BLaER1 treated with 17β-estradiol and CSF1 and Interleukin-3, amounts not matched to agents 10 nM and 100 nM (cell line): Measurements from ENCODE around the gene IL20.

Source experiments
- H3K27ac ChIP-seq, 11 experiments: shearing (Covaris generic); formaldehyde crosslinking; 2 replicates each; pipeline ENCODE4 v1.8.1; 2022
- H3K27me3 ChIP-seq, 11 experiments: shearing (Covaris generic); formaldehyde crosslinking; 2 replicates each; pipeline ENCODE4 v1.8.1; 2022
- H3K36me3 ChIP-seq, 11 experiments: shearing (Covaris generic); formaldehyde crosslinking; 2 replicates each; pipeline ENCODE4 v1.8.1; 2022
- H3K4me1 ChIP-seq, 10 experiments: shearing (Covaris generic); formaldehyde crosslinking; 2 replicates each; pipeline ENCODE4 v1.8.1; 2022
- H3K4me2 ChIP-seq, 11 experiments: shearing (Covaris generic); formaldehyde crosslinking; 2 replicates each; pipeline ENCODE4 v1.8.1; 2022
- H3K4me3 ChIP-seq, 10 experiments: shearing (Covaris generic); formaldehyde crosslinking; 2 replicates each; pipeline ENCODE4 v1.8.1; 2022
- H3K9ac ChIP-seq, 11 experiments: shearing (Covaris generic); formaldehyde crosslinking; 2 replicates each; pipeline ENCODE4 v1.8.1; 2022
- H3K9me3 ChIP-seq, 11 experiments: shearing (Covaris generic); formaldehyde crosslinking; replicated peaks in 1 of 11; 2 replicates each; pipeline ENCODE4 v1.8.1; 2022
- H4K20me1 ChIP-seq, 11 experiments: shearing (Covaris generic); formaldehyde crosslinking; 2 replicates each; pipeline ENCODE4 v1.8.1; 2022
- Cebpa-rat ChIP-seq, 11 experiments: shearing (Covaris generic); IDR thresholded peaks; 2 replicates each; pipeline ENCODE4 v1.8.1; 2022

The IL20 gene

GRCh38 chr1:206905295-206906164 is 40.1 kb downstream of the IL20 start:
- Histone ChIP-seq H3K27ac (peak overlapping the region in 6 of 11 experiments; percentile 2 to 52 (median 33); a peak in 11 of 22 replicates), H3K9ac (no peak overlapping the region), H3K4me3 (no peak overlapping the region), H4K20me1 (peaks cover 0 to 28% (median 20%) of the 10 kb centered on the region in 11 experiments; a peak in 18 of 22 replicates), H3K4me2 (peak overlapping the region; percentile 49 to 77 (median 61)), H3K4me1 (peaks cover 29 to 42% (median 33%) of the 10 kb centered on the region in 10 experiments), H3K36me3 (peaks cover 20 to 76% (median 55%) of the 10 kb centered on the region in 11 experiments; a peak in 21 of 22 replicates), H3K27me3 (peaks cover 23 to 34% (median 30%) of the 10 kb centered on the region in 11 experiments), H3K9me3 (no peaks in the 10 kb centered on the region)
- no peak for TF ChIP-seq Cebpa-rat (IDR thresholded peaks at IDR 0.05)

- no peak overlapping the region for H3K4me3 ChIP-seq
- H3K4me1 ChIP-seq = peaks cover 36 to 53% (median 42%) of the 10 kb centered on the region in 10 experiments
- no peak overlapping the region for H3K9ac ChIP-seq
- H3K27ac ChIP-seq = no peak overlapping the region
- no peak for TF ChIP-seq Cebpa-rat (IDR thresholded peaks at IDR 0.05)
- peaks cover 28 to 39% (median 35%) of the 10 kb centered on the region in 11 experiments for H3K27me3 ChIP-seq
- H3K4me2 ChIP-seq = peak overlapping the region in 3 of 11 experiments; percentile 20 to 29 (median 20); a peak in 6 of 22 replicates
- peaks cover 0 to 42% (median 28%) of the 10 kb centered on the region in 11 experiments; a peak in 18 of 22 replicates for H4K20me1 ChIP-seq
- no peaks in the 10 kb centered on the region for H3K9me3 ChIP-seq
- H3K36me3 ChIP-seq = peaks cover 25 to 83% (median 65%) of the 10 kb centered on the region in 11 experiments; a peak in 21 of 22 replicates
Observed at GRCh38 chr1:206907304-206907991, 42.0 kb downstream of the IL20 start.

GRCh38 chr1:206908038-206908437 is 42.6 kb downstream of the IL20 start:
- peaks cover 40 to 59% (median 47%) of the 10 kb centered on the region in 10 experiments for H3K4me1 ChIP-seq
- no peak for TF ChIP-seq Cebpa-rat (IDR thresholded peaks at IDR 0.05)
- no peak overlapping the region for H3K27ac ChIP-seq
- H3K36me3 ChIP-seq = peaks cover 22 to 81% (median 61%) of the 10 kb centered on the region in 11 experiments; a peak in 21 of 22 replicates
- H3K27me3 ChIP-seq = peaks cover 28 to 39% (median 35%) of the 10 kb centered on the region in 11 experiments
- H4K20me1 ChIP-seq = peaks cover 0 to 42% (median 28%) of the 10 kb centered on the region in 11 experiments; a peak in 18 of 22 replicates
- no peak overlapping the region for H3K4me3 ChIP-seq
- no peak overlapping the region for H3K9ac ChIP-seq
- no peaks in the 10 kb centered on the region for H3K9me3 ChIP-seq
- H3K4me2 ChIP-seq = no peak overlapping the region

GRCh38 chr1:206909161-206909882 is 43.9 kb downstream of the IL20 start:
- peaks cover 0 to 42% (median 28%) of the 10 kb centered on the region in 11 experiments; a peak in 18 of 22 replicates for H4K20me1 ChIP-seq
- no peak for TF ChIP-seq Cebpa-rat (IDR thresholded peaks at IDR 0.05)
- H3K4me2 ChIP-seq = peak overlapping the region; percentile 69 to 95 (median 83)
- peaks cover 52 to 71% (median 60%) of the 10 kb centered on the region in 10 experiments for H3K4me1 ChIP-seq
- H3K36me3 ChIP-seq = peaks cover 12 to 78% (median 51%) of the 10 kb centered on the region in 11 experiments; a peak in 20 of 22 replicates
- peaks cover 28 to 39% (median 35%) of the 10 kb centered on the region in 11 experiments for H3K27me3 ChIP-seq
- H3K4me3 ChIP-seq = peak overlapping the region; percentile 44 to 66 (median 50)
- peak overlapping the region in 10 of 11 experiments; percentile 7 to 71 (median 44); a peak in 14 of 22 replicates for H3K9ac ChIP-seq
- no peaks in the 10 kb centered on the region for H3K9me3 ChIP-seq
- H3K27ac ChIP-seq = peak overlapping the region in 1 of 11 experiments; percentile 15; a peak in 1 of 22 replicates

- TF ChIP-seq Cebpa-rat (IDR thresholded peaks at IDR 0.05) = no peak
- peaks cover 0 to 46% (median 28%) of the 10 kb centered on the region in 11 experiments; a peak in 18 of 22 replicates for H4K20me1 ChIP-seq
- no peaks in the 10 kb centered on the region for H3K9me3 ChIP-seq
- peaks cover 57 to 77% (median 64%) of the 10 kb centered on the region in 10 experiments for H3K4me1 ChIP-seq
- peak overlapping the region in 1 of 11 experiments; percentile 15; a peak in 1 of 22 replicates for H3K27ac ChIP-seq
- H3K4me3 ChIP-seq = peak overlapping the region; percentile 44 to 66 (median 50)
- peak overlapping the region; percentile 69 to 95 (median 83) for H3K4me2 ChIP-seq
- peak overlapping the region in 9 of 11 experiments; percentile 7 to 71 (median 44); a peak in 10 of 22 replicates for H3K9ac ChIP-seq
- peaks cover 28 to 39% (median 35%) of the 10 kb centered on the region in 11 experiments for H3K27me3 ChIP-seq
- peaks cover 6 to 78% (median 45%) of the 10 kb centered on the region in 11 experiments; a peak in 20 of 22 replicates for H3K36me3 ChIP-seq
Observed at GRCh38 chr1:206909883-206910318, 44.5 kb downstream of the IL20 start.

- no peak overlapping the region for H3K4me3 ChIP-seq
- H3K4me1 ChIP-seq = peaks cover 59 to 77% (median 65%) of the 10 kb centered on the region in 10 experiments
- peak overlapping the region in 2 of 11 experiments; percentile 10 to 37; a peak in 2 of 22 replicates for H3K4me2 ChIP-seq
- H3K27ac ChIP-seq = no peak overlapping the region
- no peaks in the 10 kb centered on the region for H3K9me3 ChIP-seq
- TF ChIP-seq Cebpa-rat (IDR thresholded peaks at IDR 0.05) = no peak
- H3K36me3 ChIP-seq = peaks cover 5 to 80% (median 42%) of the 10 kb centered on the region in 11 experiments; a peak in 17 of 22 replicates
- peaks cover 28 to 39% (median 35%) of the 10 kb centered on the region in 11 experiments for H3K27me3 ChIP-seq
- peaks cover 0 to 46% (median 28%) of the 10 kb centered on the region in 11 experiments; a peak in 18 of 22 replicates for H4K20me1 ChIP-seq
- H3K9ac ChIP-seq = no peak overlapping the region
Observed at GRCh38 chr1:206911064-206911663, 45.7 kb downstream of the IL20 start.

- Histone ChIP-seq H3K9ac (no peak overlapping the region), H3K4me3 (no peak overlapping the region), H3K4me1 (peaks cover 67 to 80% (median 72%) of the 10 kb centered on the region in 10 experiments), H3K27ac (peak overlapping the region in 4 of 11 experiments; percentile 5 to 50 (median 38); a peak in 5 of 22 replicates), H3K36me3 (peaks cover 5 to 85% (median 42%) of the 10 kb centered on the region in 11 experiments; a peak in 17 of 22 replicates), H3K9me3 (no peaks in the 10 kb centered on the region), H4K20me1 (peaks cover 0 to 46% (median 27%) of the 10 kb centered on the region in 11 experiments; a peak in 18 of 22 replicates), H3K4me2 (peak overlapping the region; percentile 1 to 97 (median 39); a peak in 14 of 22 replicates), H3K27me3 (peaks cover 28 to 35% (median 34%) of the 10 kb centered on the region in 11 experiments)
- TF ChIP-seq Cebpa-rat (IDR thresholded peaks at IDR 0.05) = no peak
Observed at GRCh38 chr1:206912445-206913095, 47.1 kb downstream of the IL20 start.
